Frontal cortex (tissue), 4 donors: ENCODE measurements around the gene XRCC1. TPM values are rescaled to one million over a fixed set of nuclear protein-coding genes. Genes with fewer than 3 reads are reported as not detected.

ENCODE experiments used
- DNase-seq, 2 donors: peaks; one replicate each; pipeline ENCODE4 v3.0.0; 2012; ENCODE audit warnings: low spot score in 2 of 2
- FAIRE-seq: peaks from 2 replicates; lab custom pipeline; 2012; peaks lifted over from hg19 to GRCh38; lab: Jason Lieb, UNC
- total RNA-seq: library from RNA; depleted of rRNA; stranded (reverse); fragments of >200 nt; gene quantifications from one replicate; pipeline ENCODE4 v1.2.3, GENCODE V29; 2014
- donor health status: control.
- donor health status: control.
- donor health status: control.

The XRCC1 gene
- total RNA-seq, 1 donor from 2014 or later: 13.9 TPM

- FAIRE-seq: no peak
- no peak for DNase-seq
Measured at GRCh38 chr19:43499042-43499441, 76.3 kb downstream of the XRCC1 start.

GRCh38 chr19:43498233-43498842, 77.0 kb downstream of the XRCC1 start:
- no peak for FAIRE-seq
- DNase-seq: no peak

GRCh38 chr19:43496960-43497359, 78.4 kb downstream of the XRCC1 start:
- FAIRE-seq: no peak
- DNase-seq: no peak

GRCh38 chr19:43495082-43495481, 80.2 kb downstream of the XRCC1 start:
- FAIRE-seq: no peak
- no peak for DNase-seq

Other genes starting within 250 kb of the XRCC1 start
- 1.2 TPM for gene CD177, start 221.8 kb downstream of the XRCC1 start, total RNA-seq
- not detected for gene TEX101, start 160.6 kb downstream of the XRCC1 start, total RNA-seq
- gene LYPD3, start 109.9 kb downstream of the XRCC1 start, total RNA-seq: under 0.01 TPM
- 1.2 TPM for gene PHLDB3, start 70.8 kb downstream of the XRCC1 start, total RNA-seq
- gene ETHE1, start 48.3 kb downstream of the XRCC1 start, total RNA-seq: 19.2 TPM
- 0.82 TPM for gene ZNF575, start 42.3 kb downstream of the XRCC1 start, total RNA-seq
- 6.9 TPM for gene PINLYP, start 274 bp upstream of the XRCC1 start, total RNA-seq
- 140 TPM for gene IRGQ, start 20.6 kb upstream of the XRCC1 start, total RNA-seq
- gene ZNF576, start 21.1 kb upstream of the XRCC1 start, total RNA-seq: 5.3 TPM
- gene SRRM5, start 36.6 kb upstream of the XRCC1 start, total RNA-seq: not detected
- gene ZNF428, start 44.1 kb upstream of the XRCC1 start, total RNA-seq: 157 TPM
- gene CADM4, start 64.3 kb upstream of the XRCC1 start, total RNA-seq: 93.3 TPM
- gene PLAUR, start 94.6 kb upstream of the XRCC1 start, total RNA-seq: 2.9 TPM
- gene IRGC, start 140.5 kb upstream of the XRCC1 start, total RNA-seq: not detected
- 6.9 TPM for gene SMG9, start 179.4 kb upstream of the XRCC1 start, total RNA-seq
- gene KCNN4, start 205.4 kb upstream of the XRCC1 start, total RNA-seq: not detected
- gene LYPD5, start 226.9 kb upstream of the XRCC1 start, total RNA-seq: 2.0 TPM